ENCODE measurements around the gene SYCP2. TPM values are rescaled to one million over a fixed set of nuclear protein-coding genes. Genes with fewer than 3 reads are reported as not detected.
"Not testable (repeated sequence)": the region's sequence is repeated elsewhere in the genome, so short reads cannot be mapped to it uniquely, and the experiment has no call there.

Gene SYCP2
- total RNA-seq, 1 experiment from 2014 or later = 0.70 TPM

- H3K79me1 ChIP-seq (ENCODE audit: insufficient read depth, low read depth, low read length, poor library complexity, severe bottlenecking) = no peaks in the 10 kb centered on the region
- no peak overlapping the region for H2AFZ ChIP-seq (ENCODE audit: low read length)
- Mint-ChIP-seq H3K4me1 (no peaks in the 10 kb centered on the region), H3K9me3 (peaks cover 6 to 33% of the 10 kb centered on the region in 2 experiments; a peak in 4 of 5 replicates), H3K27ac (no peak overlapping the region), H3K36me3 (ENCODE audit: insufficient read depth in 1 of 3, low read depth in 3 of 3) (no peaks in the 10 kb centered on the region), H3K27me3 (ENCODE audit: low read depth) (peaks cover 26% of the 10 kb centered on the region), H3K4me3 (no peak overlapping the region)
- no peak for DNase-seq
- H4K20me1 ChIP-seq (ENCODE audit: control insufficient read depth, insufficient read depth, insufficient read length) = no peaks in the 10 kb centered on the region
- H3K23ac ChIP-seq (ENCODE audit: insufficient read length, low read depth, low read length) = no peak overlapping the region
- H3T11ph ChIP-seq (ENCODE audit: low read length) = no peak overlapping the region
- H3K18ac ChIP-seq (ENCODE audit: insufficient read length, low read depth, low read length) = no peak overlapping the region
- no peak overlapping the region for H3K14ac ChIP-seq (ENCODE audit: insufficient read depth, low read length)
- TF ChIP-seq, protein P1, sequence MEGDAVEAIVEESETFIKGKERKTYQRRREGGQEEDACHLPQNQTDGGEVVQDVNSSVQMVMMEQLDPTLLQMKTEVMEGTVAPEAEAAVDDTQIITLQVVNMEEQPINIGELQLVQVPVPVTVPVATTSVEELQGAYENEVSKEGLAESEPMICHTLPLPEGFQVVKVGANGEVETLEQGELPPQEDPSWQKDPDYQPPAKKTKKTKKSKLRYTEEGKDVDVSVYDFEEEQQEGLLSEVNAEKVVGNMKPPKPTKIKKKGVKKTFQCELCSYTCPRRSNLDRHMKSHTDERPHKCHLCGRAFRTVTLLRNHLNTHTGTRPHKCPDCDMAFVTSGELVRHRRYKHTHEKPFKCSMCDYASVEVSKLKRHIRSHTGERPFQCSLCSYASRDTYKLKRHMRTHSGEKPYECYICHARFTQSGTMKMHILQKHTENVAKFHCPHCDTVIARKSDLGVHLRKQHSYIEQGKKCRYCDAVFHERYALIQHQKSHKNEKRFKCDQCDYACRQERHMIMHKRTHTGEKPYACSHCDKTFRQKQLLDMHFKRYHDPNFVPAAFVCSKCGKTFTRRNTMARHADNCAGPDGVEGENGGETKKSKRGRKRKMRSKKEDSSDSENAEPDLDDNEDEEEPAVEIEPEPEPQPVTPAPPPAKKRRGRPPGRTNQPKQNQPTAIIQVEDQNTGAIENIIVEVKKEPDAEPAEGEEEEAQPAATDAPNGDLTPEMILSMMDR (conservative IDR thresholded peaks at IDR 0.05) = no peak
- H3K56ac ChIP-seq (ENCODE audit: insufficient read length, low read depth, low read length) = no peak overlapping the region
- no peak overlapping the region for H2BK12ac ChIP-seq (ENCODE audit: insufficient read length, low read depth, low read length)
- H3K4ac ChIP-seq (ENCODE audit: low read depth, low read length) = no peak overlapping the region
- H3K23me2 ChIP-seq (ENCODE audit: insufficient read length, low read depth, low read length, poor library complexity, severe bottlenecking) = no peaks in the 10 kb centered on the region
- H2BK5ac ChIP-seq (ENCODE audit: insufficient read length, low read length) = no peak overlapping the region
- no peaks in the 10 kb centered on the region for H3K27me3 ChIP-seq (ENCODE audit: insufficient read depth, low read length)
- no peak overlapping the region for H2BK15ac ChIP-seq (ENCODE audit: low read depth, low read length)
- H4K8ac ChIP-seq (replicated peaks; ENCODE audit: insufficient read length, low read depth, low read length) = no peak overlapping the region
- H3K4me1 ChIP-seq (ENCODE audit: insufficient read depth, low read length) = no peaks in the 10 kb centered on the region
- no peak overlapping the region for H4K91ac ChIP-seq (ENCODE audit: insufficient read length, low read depth, low read length)
- H3K9me3 ChIP-seq (ENCODE audit: control insufficient read depth, low read depth, low read length) = no peaks in the 10 kb centered on the region
- WGBS (ENCODE audit: extremely low coverage, insufficient read length, low lambda C conversion rate) = no CpG with 5 or more reads among the region's 2 CpGs
- no peak overlapping the region for H3K9ac ChIP-seq (ENCODE audit: extremely low read depth, insufficient read length, low read length)
- no peak overlapping the region for H3K4me2 ChIP-seq (ENCODE audit: insufficient read depth, insufficient read length, low read length)
- no peak overlapping the region for H3K27ac ChIP-seq (ENCODE audit: insufficient read length, low read depth, low read length)
- H2BK20ac ChIP-seq (ENCODE audit: low read depth, low read length, poor library complexity, severe bottlenecking) = no peak overlapping the region
- H4K5ac ChIP-seq (ENCODE audit: insufficient read length, low read depth, low read length) = no peak overlapping the region
- no peaks in the 10 kb centered on the region for H3K79me2 ChIP-seq (ENCODE audit: insufficient read depth, low read length)
- H2BK120ac ChIP-seq (ENCODE audit: low read depth, low read length, poor library complexity, severe bottlenecking) = no peak overlapping the region
- no peak overlapping the region for H2AK5ac ChIP-seq (ENCODE audit: insufficient read length, low read length)
These were observed 75.5 kb downstream of the SYCP2 start for GRCh38 chr20:59857966-59858365.

GRCh38 chr20:59856941-59857340, 76.5 kb downstream of the SYCP2 start:
- not testable (repeated sequence) for H4K5ac ChIP-seq (ENCODE audit: insufficient read length, low read depth, low read length); H3K23me2 ChIP-seq (ENCODE audit: insufficient read length, low read depth, low read length, poor library complexity, severe bottlenecking); H2AFZ ChIP-seq (ENCODE audit: low read length); H3K9ac ChIP-seq (ENCODE audit: extremely low read depth, insufficient read length, low read length); H2AK5ac ChIP-seq (ENCODE audit: insufficient read length, low read length); H3K79me1 ChIP-seq (ENCODE audit: insufficient read depth, low read depth, low read length, poor library complexity, severe bottlenecking); H2BK15ac ChIP-seq (ENCODE audit: low read depth, low read length); H3K4me1 ChIP-seq (ENCODE audit: insufficient read depth, low read length); H2BK20ac ChIP-seq (ENCODE audit: low read depth, low read length, poor library complexity, severe bottlenecking); H2BK12ac ChIP-seq (ENCODE audit: insufficient read length, low read depth, low read length); H3K18ac ChIP-seq (ENCODE audit: insufficient read length, low read depth, low read length); H3K9me3 ChIP-seq (ENCODE audit: control insufficient read depth, low read depth, low read length); H3K4me3 Mint-ChIP-seq; H4K20me1 ChIP-seq (ENCODE audit: control insufficient read depth, insufficient read depth, insufficient read length); H3K4ac ChIP-seq (ENCODE audit: low read depth, low read length); H3K27me3 ChIP-seq (ENCODE audit: insufficient read depth, low read length); H3K56ac ChIP-seq (ENCODE audit: insufficient read length, low read depth, low read length); H2BK120ac ChIP-seq (ENCODE audit: low read depth, low read length, poor library complexity, severe bottlenecking); H4K8ac ChIP-seq (replicated peaks; ENCODE audit: insufficient read length, low read depth, low read length); H3K79me2 ChIP-seq (ENCODE audit: insufficient read depth, low read length); H3K27ac Mint-ChIP-seq; DNase-seq; H2BK5ac ChIP-seq (ENCODE audit: insufficient read length, low read length); H4K91ac ChIP-seq (ENCODE audit: insufficient read length, low read depth, low read length); H3K14ac ChIP-seq (ENCODE audit: insufficient read depth, low read length); H3K27ac ChIP-seq (ENCODE audit: insufficient read length, low read depth, low read length); H3K36me3 Mint-ChIP-seq (ENCODE audit: insufficient read depth in 1 of 3, low read depth in 3 of 3); H3T11ph ChIP-seq (ENCODE audit: low read length); H3K4me2 ChIP-seq (ENCODE audit: insufficient read depth, insufficient read length, low read length); H3K23ac ChIP-seq (ENCODE audit: insufficient read length, low read depth, low read length); H3K4me1 Mint-ChIP-seq
- Mint-ChIP-seq H3K9me3 (peaks cover 6 to 33% of the 10 kb centered on the region in 2 experiments; a peak in 4 of 5 replicates), H3K27me3 (ENCODE audit: low read depth) (peaks cover 22% of the 10 kb centered on the region)
- WGBS (ENCODE audit: extremely low coverage, insufficient read length, low lambda C conversion rate) = no CpG with 5 or more reads among the region's 5 CpGs

Data from H9 (cell line).